Neural progenitor cell (in vitro differentiated cells): ENCODE results near the gene HDAC5. TPM values are rescaled to one million over a fixed set of nuclear protein-coding genes. Genes with fewer than 3 reads are reported as not detected.

ENCODE experiments used
- DNase-seq: peaks from one replicate; pipeline ENCODE4 v3.0.0-alpha.2; 2016; ENCODE audit warnings: low spot score
- H2AFZ ChIP-seq: fragments of 200-600 bp; sonication (generic); replicated peaks from 2 replicates; pipeline ENCODE4 v1.6.1; 2016; ENCODE audit warnings: antibody characterized with exemption
- H3F3A ChIP-seq: fragments of 200-600 bp; sonication (generic); 2 replicates; pipeline ENCODE4 v1.6.1; 2016; ENCODE audit warnings: antibody characterized with exemption, low read depth
- H3K27ac ChIP-seq: fragments of 200-600 bp; sonication (generic); 2 replicates; pipeline ENCODE4 v1.5.1; 2016; ENCODE audit warnings: mild to moderate bottlenecking
- H3K27me3 ChIP-seq: fragments of 200-600 bp; sonication (generic); 2 replicates; pipeline ENCODE4 v1.6.1; 2016; ENCODE audit warnings: mild to moderate bottlenecking, moderate library complexity
- H3K36me3 ChIP-seq: fragments of 200-600 bp; sonication (generic); 2 replicates; pipeline ENCODE4 v1.5.1; 2016
- H3K4me1 ChIP-seq: fragments of 200-600 bp; sonication (generic); 2 replicates; pipeline ENCODE4 v1.6.1; 2016; ENCODE audit warnings: mixed run types
- H3K4me2 ChIP-seq: fragments of 200-600 bp; sonication (generic); 2 replicates; pipeline ENCODE4 v1.6.1; 2016
- H3K4me3 ChIP-seq: fragments of 200-600 bp; sonication (generic); 2 replicates; pipeline ENCODE4 v1.5.1; 2016
- H3K79me2 ChIP-seq: fragments of 200-600 bp; sonication (generic); 2 replicates; pipeline ENCODE4 v1.6.1; 2016; ENCODE audit warnings: low read depth
- H3K9ac ChIP-seq: fragments of 200-600 bp; sonication (generic); 2 replicates; pipeline ENCODE4 v1.6.1; 2016
- H3K9me3 ChIP-seq: fragments of 200-600 bp; sonication (generic); 2 replicates; pipeline ENCODE4 v1.5.1; 2016; ENCODE audit warnings: low read depth
- H4K20me1 ChIP-seq: fragments of 200-600 bp; sonication (generic); 2 replicates; pipeline ENCODE4 v1.6.1; 2016; ENCODE audit warnings: low read depth
- H3K27ac Mint-ChIP-seq: 3 replicates; pipeline ENCODE4 v1.8.0; 2021; ENCODE audit warnings: mixed read lengths
- H3K27me3 Mint-ChIP-seq: 2 replicates; pipeline ENCODE4 v1.8.0; 2022; ENCODE audit warnings: low read depth, mild to moderate bottlenecking, inconsistent platforms, moderate library complexity, mixed read lengths; ENCODE audit not compliant: insufficient read depth
- H3K36me3 Mint-ChIP-seq: 3 replicates; pipeline ENCODE4 v1.8.0; 2021; ENCODE audit warnings: mixed read lengths
- H3K4me1 Mint-ChIP-seq: 3 replicates; pipeline ENCODE4 v1.8.0; 2021; ENCODE audit warnings: mixed read lengths
- H3K4me3 Mint-ChIP-seq: 3 replicates; pipeline ENCODE4 v1.8.0; 2021; ENCODE audit warnings: mild to moderate bottlenecking, moderate library complexity, mixed read lengths
- H3K9me3 Mint-ChIP-seq: 3 replicates; pipeline ENCODE4 v1.8.0; 2020; ENCODE audit warnings: mixed read lengths
- CTCF ChIP-seq: fragments of 200-600 bp; sonication (generic); IDR thresholded peaks from 2 replicates; pipeline ENCODE4 v1.5.1; 2017; ENCODE audit warnings: antibody characterized with exemption, mild to moderate bottlenecking
- EZH2 ChIP-seq: fragments of 200-600 bp; sonication (generic); IDR thresholded peaks from 2 replicates; pipeline ENCODE4 v1.6.1; 2017; ENCODE audit warnings: antibody characterized with exemption, mild to moderate bottlenecking, moderate library complexity
- EZH2phosphoT487 ChIP-seq: fragments of 200-600 bp; sonication (generic); IDR thresholded peaks from 2 replicates; pipeline ENCODE4 v1.6.1; 2017; ENCODE audit warnings: antibody characterized with exemption
- total RNA-seq: library from RNA; depleted of rRNA; stranded (reverse); fragments of >200 nt; gene quantifications from 2 replicates; pipeline ENCODE4 v1.2.3, GENCODE V29; 2015; ENCODE audit warnings: low replicate concordance

Gene HDAC5
- total RNA-seq, 1 donor from 2014 or later: 23.6 TPM

GRCh38 chr17:44077595-44077909 is 45.9 kb downstream of the HDAC5 start:
- H3K36me3 Mint-ChIP-seq: peaks cover 41% of the 10 kb centered on the region
- H3K27ac Mint-ChIP-seq: no peak overlapping the region
- DNase-seq: no peak

GRCh38 chr17:44076716-44077594 is 46.5 kb downstream of the HDAC5 start:
- peaks cover 23% of the 10 kb centered on the region for H3K79me2 ChIP-seq
- H3K36me3 ChIP-seq: no peaks in the 10 kb centered on the region
- Mint-ChIP-seq H3K36me3 (peaks cover 37% of the 10 kb centered on the region), H3K27ac (peak overlapping the region; percentile 59), H3K4me3 (peak overlapping the region; percentile 52), H3K4me1 (peaks cover 30% of the 10 kb centered on the region), H3K27me3 (peaks cover 3% of the 10 kb centered on the region), H3K9me3 (no peaks in the 10 kb centered on the region)
- peaks cover 1% of the 10 kb centered on the region for H3K4me1 ChIP-seq
- H3K4me3 ChIP-seq: no peak overlapping the region
- DNase-seq: no peak
- H3K9me3 ChIP-seq: no peaks in the 10 kb centered on the region
- no peaks in the 10 kb centered on the region for H3K27me3 ChIP-seq
- no peak for TF ChIP-seq EZH2phosphoT487
- no peak for TF ChIP-seq CTCF
- no peak for TF ChIP-seq EZH2
- peaks cover 3% of the 10 kb centered on the region for H4K20me1 ChIP-seq
- H3K27ac ChIP-seq: no peak overlapping the region
- no peak overlapping the region for H2AFZ ChIP-seq
- no peak overlapping the region for H3K9ac ChIP-seq
- no peak overlapping the region for H3K4me2 ChIP-seq
- peaks cover 22% of the 10 kb centered on the region for H3F3A ChIP-seq

More at GRCh38 chr17:44077595-44077909, 45.9 kb downstream of the HDAC5 start:
- H3K4me1 Mint-ChIP-seq: peaks cover 31% of the 10 kb centered on the region
- H3K27ac ChIP-seq: no peak overlapping the region
- no peak overlapping the region for H3K9ac ChIP-seq
- H3K4me1 ChIP-seq: no peaks in the 10 kb centered on the region
- no peak overlapping the region for H2AFZ ChIP-seq
- H4K20me1 ChIP-seq: peaks cover 3% of the 10 kb centered on the region
- H3K4me3 Mint-ChIP-seq: no peak overlapping the region
- H3F3A ChIP-seq: peaks cover 21% of the 10 kb centered on the region
- no peak for TF ChIP-seq CTCF
- no peak for TF ChIP-seq EZH2phosphoT487
- no peak for TF ChIP-seq EZH2
- H3K9me3 Mint-ChIP-seq: no peaks in the 10 kb centered on the region
- no peaks in the 10 kb centered on the region for H3K9me3 ChIP-seq
- no peaks in the 10 kb centered on the region for H3K27me3 ChIP-seq
- no peak overlapping the region for H3K4me2 ChIP-seq
- no peak overlapping the region for H3K4me3 ChIP-seq
- H3K79me2 ChIP-seq: peaks cover 18% of the 10 kb centered on the region
- H3K27me3 Mint-ChIP-seq: peaks cover 5% of the 10 kb centered on the region
- H3K36me3 ChIP-seq: no peaks in the 10 kb centered on the region

DNA sequence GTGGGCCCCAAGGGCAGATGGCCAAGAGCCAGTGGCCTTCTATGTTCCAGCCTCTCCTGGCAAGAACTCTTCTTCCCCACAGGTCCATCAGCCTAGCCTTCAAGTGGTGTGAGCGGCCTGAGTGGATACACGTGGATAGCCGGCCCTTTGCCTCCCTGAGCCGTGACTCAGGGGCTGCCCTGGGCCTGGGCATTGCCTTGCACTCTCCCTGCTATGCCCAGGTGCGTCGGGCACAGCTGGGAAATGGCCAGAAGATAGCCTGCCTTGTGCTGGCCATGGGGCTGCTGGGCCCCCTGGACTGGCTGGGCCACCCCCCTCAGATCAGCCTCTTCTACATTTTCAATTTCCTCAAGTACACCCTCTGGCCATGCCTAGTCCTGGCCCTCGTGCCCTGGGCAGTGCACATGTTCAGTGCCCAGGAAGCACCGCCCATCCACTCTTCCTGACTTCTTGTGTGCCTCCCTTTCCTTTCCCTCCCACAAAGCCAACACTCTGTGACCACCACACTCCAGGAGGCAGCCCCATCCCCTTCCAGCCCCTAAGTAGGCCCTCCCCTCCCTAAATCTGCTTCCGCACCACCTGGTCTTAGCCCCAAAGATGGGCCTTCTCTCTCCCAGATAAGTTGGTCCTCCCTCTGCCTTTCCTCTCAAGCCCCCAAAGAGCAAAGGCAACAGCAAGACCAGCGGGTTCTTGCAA is 47.7 kb downstream of the HDAC5 start:
- Histone ChIP-seq H3F3A (peaks cover 34% of the 10 kb centered on the region), H3K79me2 (peaks cover 35% of the 10 kb centered on the region), H3K4me1 (peaks cover 6% of the 10 kb centered on the region), H3K27me3 (no peaks in the 10 kb centered on the region), H3K27ac (no peak overlapping the region), H3K9ac (no peak overlapping the region), H2AFZ (no peak overlapping the region), H3K4me2 (no peak overlapping the region), H3K36me3 (no peaks in the 10 kb centered on the region), H4K20me1 (peaks cover 3% of the 10 kb centered on the region), H3K4me3 (no peak overlapping the region), H3K9me3 (no peaks in the 10 kb centered on the region)
- H3K9me3 Mint-ChIP-seq: no peaks in the 10 kb centered on the region
- peaks cover 35% of the 10 kb centered on the region for H3K36me3 Mint-ChIP-seq
- H3K27ac Mint-ChIP-seq: no peak overlapping the region
- H3K27me3 Mint-ChIP-seq: peaks cover 3% of the 10 kb centered on the region
- no peak for DNase-seq
- H3K4me1 Mint-ChIP-seq: peaks cover 30% of the 10 kb centered on the region
- peak overlapping the region; percentile 35 for H3K4me3 Mint-ChIP-seq
- TF ChIP-seq EZH2phosphoT487 (no peak), EZH2 (no peak), CTCF (no peak)
